Measurements from ENCODE around the gene HOXB7.

HOXB7 gene

DNA sequence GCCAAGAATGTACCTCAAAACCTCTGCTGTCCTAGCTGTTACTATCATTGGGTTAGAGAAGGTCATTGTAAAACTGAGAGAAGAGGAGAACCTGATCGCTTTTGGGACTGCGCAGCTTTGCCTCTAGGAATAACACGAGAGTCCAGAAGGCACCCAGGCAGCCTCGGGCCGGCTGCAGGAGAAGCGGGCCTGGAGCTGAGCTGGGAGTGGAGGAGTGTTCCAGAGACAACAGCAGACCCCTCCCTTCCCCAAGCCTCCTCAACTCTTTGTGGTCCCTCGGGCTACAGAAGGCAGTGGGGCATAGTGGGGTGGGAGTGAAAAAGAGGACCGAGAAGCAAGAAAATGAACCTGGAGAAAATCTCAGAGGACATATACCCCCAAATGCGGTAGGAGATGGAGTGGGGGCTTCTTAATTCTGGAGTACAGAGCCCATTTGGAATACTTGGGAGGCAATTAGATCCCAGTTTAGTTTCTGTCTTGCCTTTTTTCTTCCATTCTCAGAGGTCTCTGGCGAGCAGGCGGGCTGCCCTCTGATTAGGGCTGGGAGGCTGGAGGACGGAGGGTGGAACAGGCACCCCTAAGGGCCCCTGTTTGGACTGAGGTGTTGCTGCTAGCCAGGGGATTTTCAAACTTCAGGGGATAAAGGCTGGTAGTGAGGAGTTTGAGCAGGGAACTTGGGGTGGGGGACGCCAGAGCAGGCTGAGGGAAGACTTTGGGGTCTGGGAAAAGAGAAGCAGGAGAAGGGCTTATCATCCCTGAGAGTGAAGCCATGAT, 52.6 kb downstream of the HOXB7 start:
- no peak for DNase-seq (ENCODE audit: low read depth)
- no peak for TF ChIP-seq CTCF (IDR thresholded peaks at IDR 0.05; ENCODE audit: low read depth, low read length, missing control alignments)
- in situ Hi-C loops (cut with HindIII; ENCODE audit: low sequenced_read_pairs) = no loop called here
- peak overlapping the region; percentile 82 for H3K4me3 ChIP-seq (ENCODE audit: low read depth, low read length)
